ENCODE results near the gene C11orf52. TPM values are rescaled to one million over a fixed set of nuclear protein-coding genes. Genes with fewer than 3 reads are reported as not detected.

C11orf52 gene
- total and polyA plus RNA-seq, 2 of the 13 experiments (the other 11 are each of a cell fraction or from before 2014, with no cell fraction given), result 7.4 to 11.0 TPM

- TF ChIP-seq ZKSCAN5 (CRISPR knock-in tag; IDR thresholded peaks at IDR 0.05), result no peak
- TF ChIP-seq ATF4 (CRISPR knock-in tag; IDR thresholded peaks at IDR 0.05), result no peak
- TF ChIP-seq MEIS1 (CRISPR knock-in tag; IDR thresholded peaks at IDR 0.05; ENCODE audit: borderline replicate concordance), result no peak
- 0 out of 2 replicates have a peak, but pooled peaks have one; percentile 40 for TF ChIP-seq ARHGAP35 (CRISPR knock-in tag; IDR thresholded peaks at IDR 0.05; ENCODE audit: borderline replicate concordance)
- peak; percentile 12; the same call in 1 of the 2 replicates for TF ChIP-seq TFAP4 (IDR thresholded peaks at IDR 0.05; ENCODE audit: borderline replicate concordance, low read depth)
- no peak; the same call in 1 of the 2 replicates for TF ChIP-seq SIN3A (IDR thresholded peaks at IDR 0.05; ENCODE audit: borderline replicate concordance, low read depth, low read length)
- 0 out of 2 replicates have a peak, but pooled peaks have one; percentile 28 for TF ChIP-seq CEBPG (CRISPR knock-in tag; IDR thresholded peaks at IDR 0.05)
- no peak for TF ChIP-seq RFXAP (CRISPR knock-in tag; IDR thresholded peaks at IDR 0.05; ENCODE audit: borderline replicate concordance)
- no peak for TF ChIP-seq ZC3H13 (CRISPR knock-in tag; IDR thresholded peaks at IDR 0.05)
- TF ChIP-seq RFX3 (CRISPR knock-in tag; IDR thresholded peaks at IDR 0.05), result peak; percentile 79
- 0 out of 2 replicates have a peak, but pooled peaks have one; percentile 73 for TF ChIP-seq ZNF142 (CRISPR knock-in tag; IDR thresholded peaks at IDR 0.05)
- no peak for TF ChIP-seq LCORL (IDR thresholded peaks at IDR 0.05)
- peak; percentile 57 for TF ChIP-seq LCORL (CRISPR knock-in tag; IDR thresholded peaks at IDR 0.05)
- TF ChIP-seq ZNF839 (CRISPR knock-in tag; IDR thresholded peaks at IDR 0.05; ENCODE audit: borderline replicate concordance), result no peak
- TF ChIP-seq ZNF136 (CRISPR knock-in tag; IDR thresholded peaks at IDR 0.05; ENCODE audit: low read depth), result 0 out of 2 replicates have a peak, but pooled peaks have one; percentile 55
- TF ChIP-seq ZNF343 (CRISPR knock-in tag; IDR thresholded peaks at IDR 0.05), result no peak
- no peak for TF ChIP-seq JUND (CRISPR knock-in tag; IDR thresholded peaks at IDR 0.05)
- TF ChIP-seq ZUFSP (CRISPR knock-in tag; IDR thresholded peaks at IDR 0.05; ENCODE audit: borderline replicate concordance), result no peak
- TF ChIP-seq NFATC3 (CRISPR knock-in tag; IDR thresholded peaks at IDR 0.05), result 0 out of 2 replicates have a peak, but pooled peaks have one; percentile 40
- no peak for TF ChIP-seq ZNF367 (CRISPR knock-in tag; IDR thresholded peaks at IDR 0.05; ENCODE audit: borderline replicate concordance)
Observed at GRCh38 chr11:111926505-111927391, 8.0 kb downstream of the C11orf52 start (continued).
